Stimulated activated CD4-positive, alpha-beta T cell treated with anti-CD3 and anti-CD28 coated beads, Interleukin-12 subunit alpha, Interleukin-12 subunit beta, amount 100 ng/mL, for 24 hours (primary cell): ENCODE data around the gene PTDSS2.

ENCODE experiments used
- DNase-seq, 2 experiments: peaks; one replicate each; pipeline ENCODE4 v3.0.0-alpha.2; 2020; ENCODE audit warnings: low read depth in 2 of 2

The PTDSS2 gene

DNA sequence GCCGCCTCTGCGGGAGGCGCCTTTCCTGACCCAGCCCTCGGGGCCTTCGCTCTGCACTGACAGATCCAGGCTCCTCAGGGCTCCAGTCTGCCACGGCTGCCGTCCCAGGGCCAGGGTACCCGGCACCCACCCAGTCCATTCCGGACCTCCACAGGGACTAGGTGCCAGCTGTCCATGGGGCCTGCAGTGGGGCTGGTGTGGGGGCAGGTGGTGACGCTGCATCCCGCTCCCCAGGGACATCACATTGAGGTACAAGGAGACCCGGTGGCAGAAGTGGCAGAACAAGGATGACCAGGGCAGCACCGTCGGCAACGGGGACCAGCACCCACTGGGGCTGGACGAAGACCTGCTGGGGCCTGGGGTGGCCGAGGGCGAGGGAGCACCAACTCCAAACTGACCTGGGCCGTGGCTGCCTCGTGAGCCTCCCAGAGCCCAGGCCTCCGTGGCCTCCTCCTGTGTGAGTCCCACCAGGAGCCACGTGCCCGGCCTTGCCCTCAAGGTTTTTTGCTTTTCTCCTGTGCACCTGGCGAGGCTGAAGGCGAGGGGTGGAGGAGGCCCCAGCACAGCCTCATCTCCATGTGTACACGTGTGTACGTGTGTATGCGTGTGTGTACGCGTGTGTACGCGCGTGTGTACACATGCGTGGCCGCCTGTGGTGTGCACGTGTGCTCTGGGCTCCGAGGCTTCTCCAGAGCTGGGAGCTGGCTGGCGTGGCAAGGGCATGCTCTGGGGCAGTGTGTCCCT is 40.3 kb downstream of the PTDSS2 start:
- no peak for DNase-seq

DNA sequence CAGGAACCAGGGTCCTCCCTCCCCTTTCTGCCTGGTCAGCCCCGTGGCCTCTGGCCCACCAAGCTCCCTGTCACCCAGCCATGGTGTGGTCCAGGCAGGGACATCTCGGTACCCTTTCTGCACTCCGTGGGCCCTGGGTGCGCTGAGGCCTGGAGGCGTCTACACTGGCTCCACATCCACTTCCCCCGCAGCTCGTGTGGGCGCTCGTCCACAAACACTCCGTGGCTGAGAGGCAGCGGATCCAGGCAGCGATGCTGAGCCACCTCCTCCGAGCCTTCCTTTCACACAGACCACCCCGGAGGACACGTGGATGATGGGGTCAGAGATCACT is 40.8 kb downstream of the PTDSS2 start:
- DNase-seq: no peak

DNA sequence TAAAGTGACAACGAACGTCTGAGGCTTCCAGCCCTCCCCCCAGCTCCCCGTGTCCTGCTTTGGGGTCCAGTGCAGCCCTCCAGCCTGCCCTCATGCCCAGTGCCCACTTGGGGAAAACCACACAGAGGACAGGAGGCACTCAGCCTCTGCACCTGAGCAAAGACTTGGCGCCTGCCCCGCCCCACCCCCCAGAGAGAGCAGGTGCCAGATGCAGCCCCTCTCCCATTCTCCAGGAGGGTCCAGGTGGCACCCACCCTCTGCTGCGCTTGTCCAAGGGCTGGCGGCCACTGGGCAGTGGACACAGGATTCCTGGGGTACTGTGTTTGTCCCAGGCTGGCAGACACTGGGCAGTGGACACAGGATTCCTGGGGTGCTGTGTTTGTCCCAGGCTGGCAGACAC is 41.3 kb downstream of the PTDSS2 start:
- no peak for DNase-seq

DNA sequence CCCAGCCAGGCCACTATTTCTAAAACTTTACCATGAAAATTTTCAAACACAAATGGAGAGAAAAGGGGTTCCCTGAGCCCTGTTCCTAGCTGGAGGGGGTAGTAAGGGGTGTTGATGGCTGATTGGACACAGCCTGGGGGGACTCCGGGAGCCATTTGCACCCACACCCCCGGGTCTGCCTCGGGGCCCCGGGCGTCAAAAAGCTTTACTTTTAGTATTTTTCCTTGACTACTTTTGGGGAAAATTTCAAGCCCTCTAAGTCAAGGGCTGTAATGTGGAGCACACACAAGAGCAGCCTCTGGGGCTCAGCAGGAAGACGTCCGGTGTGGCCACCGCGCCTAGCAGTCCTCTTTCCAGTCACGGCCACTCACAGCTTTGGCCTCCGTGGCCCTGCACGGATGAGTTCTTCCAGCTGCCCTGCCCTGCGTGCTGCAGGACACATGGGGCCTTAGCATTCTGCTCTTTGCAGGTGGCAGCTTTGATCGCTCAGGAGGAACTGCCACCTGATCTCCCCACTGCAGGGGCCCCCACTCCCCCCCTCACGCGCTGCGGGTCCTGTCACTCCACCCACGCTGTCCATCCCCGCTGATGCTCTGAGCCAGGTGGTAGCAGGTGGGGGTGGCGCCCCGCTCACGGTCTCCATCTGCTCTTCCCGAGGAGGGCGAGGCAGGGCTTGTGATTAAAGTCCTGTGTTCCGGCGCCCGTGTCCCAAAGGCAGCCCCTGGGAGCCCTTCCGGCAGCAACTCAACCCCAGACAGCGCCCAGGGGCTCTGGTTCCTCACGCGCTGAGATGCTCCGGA is 42.5 kb downstream of the PTDSS2 start:
- no peak for DNase-seq

DNA sequence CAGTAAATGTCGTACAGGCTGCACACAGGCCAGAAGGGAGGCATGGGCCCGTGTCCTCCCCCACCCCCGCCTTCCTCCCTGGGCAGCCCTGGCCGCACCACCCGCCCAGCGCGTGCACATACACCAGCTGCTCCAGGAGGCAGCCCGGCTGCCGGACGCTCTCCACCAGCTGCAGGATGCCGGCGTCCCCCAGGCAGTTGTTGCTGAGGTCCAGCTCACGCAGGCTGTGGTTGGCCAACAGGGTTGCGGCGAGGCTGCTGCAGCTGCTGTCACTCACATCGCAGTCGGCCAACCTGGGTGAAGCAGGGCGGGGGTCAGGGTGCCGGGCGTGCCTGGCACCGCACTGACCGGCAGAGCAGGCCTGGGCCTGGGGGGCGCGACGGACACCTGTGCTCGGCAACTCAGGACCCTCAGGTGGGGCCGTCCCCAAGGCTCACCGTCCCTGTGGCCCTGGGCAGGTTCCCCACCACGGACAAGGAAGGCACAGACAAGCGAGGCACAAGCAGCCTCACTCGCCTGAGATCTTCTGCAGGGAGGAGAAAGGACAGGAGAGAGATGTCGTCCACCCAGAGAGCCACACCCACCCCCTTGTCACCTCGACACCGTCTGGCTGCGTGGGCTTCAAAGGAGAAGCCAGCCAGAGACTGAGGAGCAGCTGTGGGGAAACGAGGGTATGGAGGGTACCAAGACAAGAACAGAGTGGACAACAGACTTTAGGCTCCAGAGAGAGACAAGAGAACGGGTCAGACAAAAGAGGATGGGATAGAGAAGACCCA is 44.9 kb downstream of the PTDSS2 start:
- no peak for DNase-seq

DNA sequence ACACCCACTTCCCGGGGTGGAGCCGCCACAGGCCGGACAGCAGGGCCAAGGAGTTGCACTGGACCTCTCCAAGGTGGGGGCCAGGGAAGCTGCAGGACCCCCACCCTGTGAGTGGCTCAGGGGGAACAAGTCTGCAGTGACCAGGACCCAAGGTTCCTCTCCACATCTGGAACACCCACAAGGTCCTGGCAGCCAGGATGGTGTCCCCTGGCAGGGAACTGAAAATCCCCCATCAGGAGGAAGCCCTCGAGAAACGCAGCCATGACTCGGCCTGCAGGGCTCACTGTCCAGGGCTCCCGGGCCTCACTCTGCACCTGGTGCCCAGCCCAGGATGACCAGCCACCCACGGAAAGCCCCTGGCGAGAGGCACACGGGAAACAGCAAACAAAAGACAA is 45.5 kb downstream of the PTDSS2 start:
- DNase-seq: no peak

DNA sequence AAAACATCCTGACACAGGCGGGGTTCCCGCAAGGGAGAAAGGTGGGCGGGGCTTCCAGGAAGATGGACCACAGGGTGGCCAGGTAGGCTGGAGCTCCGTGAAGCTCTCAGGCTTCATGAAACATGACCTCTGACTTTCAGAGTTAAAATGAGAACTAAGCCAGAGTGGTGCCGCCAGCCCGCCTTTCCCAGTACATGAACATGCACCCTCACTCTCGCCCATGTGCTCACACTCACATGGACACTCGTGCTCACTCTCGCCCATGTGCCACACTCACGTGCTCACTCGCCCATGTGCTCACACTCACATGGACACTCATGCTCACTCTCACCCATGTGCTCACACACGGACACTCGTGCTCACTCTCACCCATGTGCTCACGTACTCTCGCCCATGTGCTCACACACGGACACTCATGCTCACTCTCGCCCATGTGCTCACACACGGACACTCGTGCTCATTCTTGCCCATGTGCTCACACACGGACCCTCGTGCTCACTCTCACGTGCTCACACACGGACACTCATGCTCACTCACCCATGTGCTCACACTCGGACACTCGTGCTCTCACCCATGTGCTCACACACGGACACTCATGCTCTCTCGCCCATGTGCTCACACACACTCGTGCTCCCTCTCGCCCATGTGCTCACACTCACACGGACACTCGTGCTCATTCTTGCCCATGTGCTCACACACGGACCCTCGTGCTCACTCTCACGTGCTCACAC is 46.9 kb downstream of the PTDSS2 start:
- no peak for DNase-seq

DNA sequence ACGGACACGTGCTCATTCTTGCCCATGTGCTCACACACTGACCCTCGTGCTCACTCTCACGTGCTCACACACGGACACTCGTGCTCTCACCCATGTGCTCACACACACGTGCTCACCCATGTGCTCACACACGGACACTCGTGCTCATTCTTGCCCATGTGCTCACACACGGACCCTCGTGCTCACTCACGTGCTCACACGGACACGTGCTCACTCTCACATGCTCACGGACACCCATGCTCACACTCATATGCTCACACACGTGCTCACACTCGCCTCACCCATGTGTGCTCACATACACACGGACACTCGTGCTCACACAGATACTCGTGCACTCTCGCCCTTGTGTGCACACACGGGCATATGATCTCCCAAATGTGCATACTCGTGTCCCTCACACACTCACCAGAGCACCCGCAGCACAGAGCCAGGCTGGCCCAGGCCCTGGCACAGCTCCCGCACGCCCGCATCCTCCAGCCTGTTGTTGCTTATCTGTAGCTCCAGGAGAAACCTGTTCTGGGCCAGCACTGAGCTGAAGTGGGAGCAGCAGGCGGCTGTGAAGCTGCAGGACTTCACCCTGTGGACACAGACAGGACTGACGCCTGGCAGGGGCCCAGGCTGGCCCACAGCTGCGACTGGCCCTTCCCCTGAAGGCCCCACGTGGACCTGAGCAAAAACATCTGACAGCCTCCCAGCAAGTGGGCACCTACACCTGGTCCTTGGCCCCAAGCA is 47.7 kb downstream of the PTDSS2 start:
- DNase-seq: no peak

DNA sequence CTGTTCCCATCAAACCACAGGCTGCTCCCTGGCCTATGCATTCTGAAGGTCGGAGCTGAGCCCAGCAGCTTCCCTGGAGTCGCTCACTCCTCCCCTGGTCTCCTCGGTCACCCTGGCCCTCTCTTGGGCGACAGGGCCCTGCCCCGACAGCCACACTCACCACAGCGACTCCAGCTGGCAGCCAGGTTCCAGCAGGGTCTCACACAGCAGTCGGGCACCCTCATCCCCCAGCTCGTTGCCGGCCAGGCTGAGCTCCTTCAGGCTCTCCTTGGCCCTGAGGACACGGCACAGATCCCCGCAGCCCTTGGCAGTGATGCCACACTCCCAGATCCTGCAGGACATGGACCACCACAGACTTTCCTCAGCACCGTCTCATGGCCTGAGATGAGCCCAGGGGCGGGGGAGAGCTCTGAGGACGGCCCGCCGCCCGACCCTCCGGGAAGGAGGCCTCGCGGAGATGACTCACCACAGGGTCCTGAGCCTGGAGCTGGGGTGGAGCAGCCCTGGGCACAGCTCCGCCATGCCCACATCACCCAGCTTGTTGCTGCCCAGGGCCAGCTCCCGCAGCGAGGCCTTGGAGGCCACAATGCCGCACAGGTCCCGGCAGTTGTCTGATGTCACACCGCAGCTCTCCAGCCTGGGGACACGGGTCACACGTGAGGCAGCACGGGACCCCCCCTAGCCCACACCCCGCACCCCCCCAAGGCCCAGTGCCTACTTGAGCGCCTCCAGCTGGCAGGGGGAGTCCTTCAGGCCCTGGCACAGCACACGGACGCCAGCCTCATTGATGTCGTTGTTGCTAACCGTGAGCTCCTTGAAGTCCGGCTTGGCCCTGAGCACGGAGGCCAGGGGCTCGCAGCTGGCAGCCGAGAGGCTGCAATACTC is 48.5 kb downstream of the PTDSS2 start:
- no peak for DNase-seq

DNA sequence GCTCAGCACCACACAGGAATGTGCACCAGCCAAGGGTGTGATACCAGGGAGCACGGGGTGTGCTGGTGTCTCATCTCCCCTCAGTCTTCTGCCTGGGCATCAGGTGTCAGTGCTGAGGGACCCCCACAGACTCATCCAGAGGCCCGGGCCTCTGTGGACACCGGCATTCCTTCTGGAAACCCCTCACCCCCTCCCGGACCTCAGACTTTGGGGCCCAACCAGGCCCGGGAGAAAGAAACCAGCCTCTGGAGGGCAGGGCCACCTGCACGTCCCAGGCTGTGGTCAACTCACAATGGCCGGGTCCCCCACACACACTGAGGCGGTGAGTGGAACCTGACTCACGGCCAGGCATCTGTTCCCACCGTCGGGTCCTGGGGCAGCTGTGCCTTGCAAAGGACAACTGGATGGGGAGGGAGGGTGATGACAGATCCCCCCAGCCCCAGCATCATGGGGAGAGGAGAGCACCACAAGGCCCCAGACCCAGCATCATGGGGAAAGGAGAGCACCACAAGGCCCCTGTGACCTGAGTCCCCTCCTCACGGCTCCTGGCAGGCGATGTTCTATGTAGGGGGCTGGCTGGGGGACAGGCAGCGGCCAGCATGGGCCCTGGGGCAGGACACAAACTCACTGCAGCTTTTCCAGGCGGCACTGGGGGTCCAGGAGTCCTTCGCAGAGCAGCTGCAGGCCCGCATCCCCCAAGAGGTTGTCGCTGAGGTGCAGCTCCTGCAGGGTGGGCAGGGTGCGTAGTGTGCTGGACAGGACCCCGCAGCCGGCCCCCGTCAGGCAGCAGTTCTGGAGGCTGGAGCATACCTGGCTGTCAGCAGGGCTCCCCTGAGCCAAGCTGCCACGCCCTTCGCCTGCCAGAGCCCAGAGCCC is 49.4 kb downstream of the PTDSS2 start:
- no peak for DNase-seq

DNA sequence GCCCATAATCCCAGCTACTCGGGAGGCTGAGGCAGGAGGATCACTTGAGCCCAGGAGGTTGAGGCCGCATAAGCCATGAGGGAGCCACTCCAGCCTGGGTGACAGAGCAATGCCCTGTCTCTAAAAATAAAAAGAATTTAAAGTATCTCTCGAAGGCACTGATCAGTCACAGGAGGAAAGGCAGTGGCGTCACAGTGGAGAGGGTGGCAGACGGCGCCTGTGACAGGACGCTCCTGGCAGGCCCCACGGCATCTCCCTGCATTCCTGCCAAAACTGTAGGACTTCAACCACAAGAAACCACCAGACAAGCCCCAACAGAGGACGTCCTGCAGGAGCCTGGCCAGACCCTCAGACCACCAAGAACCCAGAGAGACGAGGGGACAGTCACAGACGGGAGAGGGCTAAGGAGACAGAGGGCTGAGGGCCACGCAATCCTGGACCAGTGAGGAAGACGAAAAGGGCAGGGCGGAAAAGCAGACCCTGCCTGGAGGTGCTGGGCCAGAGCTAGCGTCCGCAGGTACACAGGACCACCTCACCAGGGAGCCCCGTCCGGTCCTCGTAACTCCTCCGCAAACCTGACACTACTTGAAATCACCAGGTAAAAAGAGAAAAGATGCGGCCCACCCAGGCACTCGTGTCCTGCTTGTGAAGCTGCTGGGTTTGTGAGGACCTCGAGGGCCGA is 51.1 kb downstream of the PTDSS2 start:
- DNase-seq: no peak

DNA sequence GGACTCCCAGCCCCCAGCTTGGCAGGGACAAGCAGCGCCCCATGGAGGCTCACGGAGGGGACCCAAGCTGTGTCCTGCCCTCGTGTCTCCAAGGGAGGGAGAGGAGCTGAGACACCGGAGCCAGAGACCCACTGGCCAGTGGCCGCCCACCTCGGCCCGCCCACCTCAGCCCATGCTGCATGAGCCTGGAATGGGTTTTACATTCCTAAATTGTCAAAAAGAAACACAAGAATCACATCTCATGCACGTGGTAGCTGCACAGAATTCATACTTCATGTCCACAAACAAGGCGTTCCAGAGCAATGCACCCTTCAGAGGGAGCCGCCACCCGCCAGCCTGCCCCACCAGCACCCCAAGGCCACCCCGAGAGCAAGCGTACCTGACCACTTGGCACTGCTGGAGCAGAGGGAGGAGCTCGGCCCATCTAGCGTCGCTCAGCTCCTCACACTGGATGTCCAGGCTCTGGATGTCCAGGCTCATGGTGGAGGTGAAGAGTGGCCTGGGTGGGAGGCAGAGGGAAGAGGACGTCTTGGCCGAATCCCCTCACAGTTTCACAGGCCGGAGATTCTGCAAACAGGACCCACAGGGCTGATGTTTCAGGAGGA is 51.7 kb downstream of the PTDSS2 start:
- no peak for DNase-seq

DNA sequence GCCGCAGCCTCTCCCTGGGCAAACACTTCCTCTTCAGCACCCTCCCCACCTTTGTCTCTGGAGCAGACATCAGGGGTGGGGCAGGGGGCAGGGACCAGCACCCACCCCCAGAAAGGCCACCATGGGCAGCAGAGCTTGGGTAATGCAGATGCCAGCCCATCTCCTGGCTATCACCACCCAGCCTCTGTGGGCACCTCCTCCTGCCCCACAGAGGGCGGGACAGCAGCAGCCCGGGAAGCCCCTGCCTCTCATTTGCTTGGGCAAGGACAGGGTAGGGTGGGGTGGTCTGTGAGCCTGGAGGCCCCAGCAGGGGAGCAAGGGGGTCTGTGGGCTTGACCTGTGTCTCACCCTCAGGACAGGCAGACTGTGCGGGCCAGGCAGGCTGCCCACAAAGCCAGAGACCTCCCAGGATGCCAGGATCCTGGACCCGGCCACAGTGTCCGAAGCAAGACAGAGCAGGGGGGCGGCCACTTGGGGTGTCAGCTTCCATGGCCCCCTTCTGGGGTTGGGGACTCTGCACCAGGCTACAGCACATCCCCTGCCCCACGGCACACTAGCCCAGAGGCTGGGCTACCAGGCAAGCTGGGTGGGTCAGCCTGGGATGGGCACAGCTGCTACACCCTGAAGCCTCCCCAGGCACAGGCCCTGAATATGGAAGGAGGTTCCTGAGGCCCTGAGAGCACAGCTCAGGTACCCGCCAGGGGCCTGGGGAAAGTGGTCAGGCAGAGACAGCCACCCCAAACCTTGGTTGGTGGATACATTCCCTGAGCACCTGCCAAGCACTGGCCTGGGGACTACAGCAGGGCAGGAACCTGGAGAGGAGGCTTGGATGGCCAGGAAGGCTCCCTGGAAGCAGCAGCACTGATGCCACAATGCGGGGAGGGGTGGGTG is 52.5 kb downstream of the PTDSS2 start:
- DNase-seq: no peak

DNA sequence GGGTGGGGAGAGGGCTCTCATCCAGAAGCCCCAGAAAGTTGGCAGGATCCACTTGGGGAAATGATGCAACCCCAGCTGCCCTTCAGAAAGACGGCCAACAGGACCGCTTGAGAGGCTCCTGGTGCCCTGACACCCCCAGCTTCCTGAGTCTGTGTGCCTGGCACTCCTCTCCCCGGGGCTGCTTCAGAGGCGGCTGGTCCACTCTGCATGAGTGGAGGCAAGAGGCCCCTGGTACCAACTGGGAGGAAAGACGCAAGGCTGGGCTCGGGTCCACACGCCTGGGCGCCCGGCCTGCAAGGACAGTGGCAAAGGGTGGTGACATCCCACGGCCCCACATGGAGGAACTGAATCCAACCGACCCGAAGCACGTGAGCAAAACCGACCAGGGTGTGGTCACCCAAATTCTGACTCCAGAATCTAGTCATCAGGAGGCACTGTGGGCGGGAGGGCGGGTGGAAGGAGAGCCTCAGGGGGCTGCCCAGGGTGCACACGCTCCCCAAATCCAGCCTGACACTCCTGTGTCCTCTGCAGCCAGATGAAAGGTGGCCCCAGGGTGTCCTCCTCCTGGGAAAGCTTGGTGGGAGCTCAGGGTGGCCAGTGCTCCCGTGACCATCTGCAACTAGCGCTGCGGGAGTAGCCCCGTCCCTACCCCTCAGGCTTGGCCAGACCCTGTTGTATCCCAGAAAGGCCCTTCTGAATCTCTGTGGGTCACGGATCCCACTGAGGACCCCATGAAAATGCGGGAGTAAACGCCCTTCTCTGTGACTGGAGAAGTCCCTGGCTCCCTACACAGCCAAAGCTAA is 53.3 kb downstream of the PTDSS2 start:
- DNase-seq: no peak

DNA sequence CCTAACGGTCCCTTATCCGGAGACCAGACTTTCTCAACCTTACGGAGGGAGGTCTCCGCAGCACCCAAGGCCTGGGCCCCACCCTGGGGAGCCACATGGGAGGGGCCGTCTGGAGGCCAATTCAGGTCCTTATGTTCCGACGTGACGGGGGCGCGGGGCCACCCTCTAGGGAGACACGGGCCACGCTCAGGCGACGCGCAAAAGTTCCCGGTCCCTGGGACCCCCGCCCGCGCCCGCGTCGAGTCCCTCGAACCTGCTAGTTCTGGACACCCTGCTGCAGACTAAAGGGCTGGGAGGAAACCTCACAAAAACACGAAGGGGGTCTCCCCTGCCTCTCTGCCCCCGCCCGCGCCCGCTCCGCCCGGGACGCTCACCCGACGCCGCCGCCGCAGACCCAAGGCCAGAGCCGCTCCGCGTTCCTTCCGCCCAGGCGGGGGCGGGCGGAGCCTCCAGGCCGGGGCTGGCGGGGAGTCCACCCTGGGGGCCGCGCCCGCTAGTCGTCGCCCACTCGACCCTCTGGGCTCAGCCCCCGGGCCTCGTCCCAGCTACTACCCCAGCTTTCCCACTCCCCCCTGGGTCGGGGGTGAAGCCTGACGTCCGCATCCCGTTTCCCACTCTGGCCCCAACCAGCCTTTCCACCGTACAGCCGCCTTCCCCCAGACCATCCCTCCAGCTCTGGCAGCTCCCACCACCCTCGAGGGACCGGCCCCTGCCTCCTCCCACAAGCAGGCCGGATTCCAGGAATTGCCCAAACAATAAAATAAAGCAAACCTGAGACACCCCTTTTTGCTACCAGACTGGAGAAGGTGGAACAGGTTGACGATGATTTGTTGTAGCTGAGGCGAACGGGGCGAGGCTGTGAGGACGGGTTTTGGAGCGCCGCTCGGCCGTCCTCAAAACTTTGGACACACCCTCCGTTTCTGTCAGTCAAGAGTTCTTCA is 54.2 kb downstream of the PTDSS2 start:
- DNase-seq: no peak
